ENCODE results near the gene ME3.

ME3 gene

GRCh38 chr11:86636275-86636674 is 36.1 kb downstream of the ME3 start:
- TF ChIP-seq TEAD4 (IDR thresholded peaks at IDR 0.05), result peak; percentile 58; the same call in 1 of the 2 replicates
- no peak for TF ChIP-seq MAX (IDR thresholded peaks at IDR 0.05)

DNA sequence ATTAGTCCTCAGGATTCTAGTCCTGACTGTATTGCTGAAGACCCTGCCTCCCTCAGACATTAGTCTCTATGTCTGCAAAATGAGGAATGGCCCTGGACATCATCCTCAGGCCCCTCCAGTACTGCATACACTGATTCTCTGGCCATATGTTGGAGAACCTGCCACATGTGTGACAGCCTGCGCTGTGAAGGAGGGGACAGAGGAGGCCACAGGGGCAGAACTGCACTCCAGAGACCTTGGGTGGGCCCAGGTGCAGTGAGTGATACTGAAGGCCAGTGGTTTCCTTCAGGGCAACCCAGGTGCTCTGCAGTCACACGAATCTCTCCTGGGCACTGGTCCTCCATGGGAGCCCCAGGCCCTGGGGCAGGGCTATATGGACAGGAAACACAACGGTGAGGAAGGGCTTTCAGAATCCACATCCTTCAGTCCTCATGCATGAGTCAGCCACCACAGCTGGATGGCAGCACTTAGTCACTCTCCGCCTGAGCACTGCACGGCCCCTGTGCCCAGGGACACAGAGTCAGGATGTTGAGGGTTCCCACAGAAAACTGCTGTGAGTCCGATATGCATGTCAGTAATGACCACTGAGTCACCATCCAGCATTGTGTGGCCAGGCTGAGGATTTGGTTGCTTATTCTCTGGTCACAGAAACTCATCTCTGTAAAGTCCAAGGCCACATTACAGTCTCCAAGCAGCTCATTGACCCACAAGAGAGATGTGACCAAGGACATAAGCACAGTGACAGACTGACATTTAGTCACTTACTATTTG is 39.7 kb downstream of the ME3 start:
- no peak; the same call in 1 of the 2 replicates for TF ChIP-seq TEAD4 (IDR thresholded peaks at IDR 0.05)
- 0 out of 2 replicates have a peak, but pooled peaks have one; percentile 28 for TF ChIP-seq MAX (IDR thresholded peaks at IDR 0.05)
- TF ChIP-seq, protein P1, sequence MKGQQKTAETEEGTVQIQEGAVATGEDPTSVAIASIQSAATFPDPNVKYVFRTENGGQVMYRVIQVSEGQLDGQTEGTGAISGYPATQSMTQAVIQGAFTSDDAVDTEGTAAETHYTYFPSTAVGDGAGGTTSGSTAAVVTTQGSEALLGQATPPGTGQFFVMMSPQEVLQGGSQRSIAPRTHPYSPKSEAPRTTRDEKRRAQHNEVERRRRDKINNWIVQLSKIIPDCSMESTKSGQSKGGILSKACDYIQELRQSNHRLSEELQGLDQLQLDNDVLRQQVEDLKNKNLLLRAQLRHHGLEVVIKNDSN (IDR thresholded peaks at IDR 0.05), result no peak
- peak; percentile 69 for TF ChIP-seq RAD21 (IDR thresholded peaks at IDR 0.05; ENCODE audit: low read depth)
- TF ChIP-seq EP300 (IDR thresholded peaks at IDR 0.05; ENCODE audit: borderline replicate concordance), result peak; percentile 60; the same call in 1 of the 2 replicates
- no peak for TF ChIP-seq CREB1 (IDR thresholded peaks at IDR 0.05; ENCODE audit: low read depth)
- TF ChIP-seq EGR1 (IDR thresholded peaks at IDR 0.05), result no peak
- no peak for TF ChIP-seq YY1 (IDR thresholded peaks at IDR 0.05; ENCODE audit: low read depth)
- TF ChIP-seq FOXM1 (IDR thresholded peaks at IDR 0.05; ENCODE audit: borderline replicate concordance, low read depth), result peak; percentile 23; the same call in 1 of the 2 replicates
- TF ChIP-seq NFIC (IDR thresholded peaks at IDR 0.05), result no peak; the same call in 1 of the 2 replicates
- TF ChIP-seq, protein P2, sequence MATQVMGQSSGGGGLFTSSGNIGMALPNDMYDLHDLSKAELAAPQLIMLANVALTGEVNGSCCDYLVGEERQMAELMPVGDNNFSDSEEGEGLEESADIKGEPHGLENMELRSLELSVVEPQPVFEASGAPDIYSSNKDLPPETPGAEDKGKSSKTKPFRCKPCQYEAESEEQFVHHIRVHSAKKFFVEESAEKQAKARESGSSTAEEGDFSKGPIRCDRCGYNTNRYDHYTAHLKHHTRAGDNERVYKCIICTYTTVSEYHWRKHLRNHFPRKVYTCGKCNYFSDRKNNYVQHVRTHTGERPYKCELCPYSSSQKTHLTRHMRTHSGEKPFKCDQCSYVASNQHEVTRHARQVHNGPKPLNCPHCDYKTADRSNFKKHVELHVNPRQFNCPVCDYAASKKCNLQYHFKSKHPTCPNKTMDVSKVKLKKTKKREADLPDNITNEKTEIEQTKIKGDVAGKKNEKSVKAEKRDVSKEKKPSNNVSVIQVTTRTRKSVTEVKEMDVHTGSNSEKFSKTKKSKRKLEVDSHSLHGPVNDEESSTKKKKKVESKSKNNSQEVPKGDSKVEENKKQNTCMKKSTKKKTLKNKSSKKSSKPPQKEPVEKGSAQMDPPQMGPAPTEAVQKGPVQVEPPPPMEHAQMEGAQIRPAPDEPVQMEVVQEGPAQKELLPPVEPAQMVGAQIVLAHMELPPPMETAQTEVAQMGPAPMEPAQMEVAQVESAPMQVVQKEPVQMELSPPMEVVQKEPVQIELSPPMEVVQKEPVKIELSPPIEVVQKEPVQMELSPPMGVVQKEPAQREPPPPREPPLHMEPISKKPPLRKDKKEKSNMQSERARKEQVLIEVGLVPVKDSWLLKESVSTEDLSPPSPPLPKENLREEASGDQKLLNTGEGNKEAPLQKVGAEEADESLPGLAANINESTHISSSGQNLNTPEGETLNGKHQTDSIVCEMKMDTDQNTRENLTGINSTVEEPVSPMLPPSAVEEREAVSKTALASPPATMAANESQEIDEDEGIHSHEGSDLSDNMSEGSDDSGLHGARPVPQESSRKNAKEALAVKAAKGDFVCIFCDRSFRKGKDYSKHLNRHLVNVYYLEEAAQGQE (IDR thresholded peaks at IDR 0.05; ENCODE audit: low read depth), result no peak
- TF ChIP-seq CEBPB (IDR thresholded peaks at IDR 0.05), result no peak
- TF ChIP-seq TAF1 (IDR thresholded peaks at IDR 0.05; ENCODE audit: low read depth), result no peak
- no peak for TF ChIP-seq ZBTB7A (IDR thresholded peaks at IDR 0.05; ENCODE audit: low read depth)
- TF ChIP-seq TCF12 (IDR thresholded peaks at IDR 0.05; ENCODE audit: low read depth), result peak; percentile 79

DNA sequence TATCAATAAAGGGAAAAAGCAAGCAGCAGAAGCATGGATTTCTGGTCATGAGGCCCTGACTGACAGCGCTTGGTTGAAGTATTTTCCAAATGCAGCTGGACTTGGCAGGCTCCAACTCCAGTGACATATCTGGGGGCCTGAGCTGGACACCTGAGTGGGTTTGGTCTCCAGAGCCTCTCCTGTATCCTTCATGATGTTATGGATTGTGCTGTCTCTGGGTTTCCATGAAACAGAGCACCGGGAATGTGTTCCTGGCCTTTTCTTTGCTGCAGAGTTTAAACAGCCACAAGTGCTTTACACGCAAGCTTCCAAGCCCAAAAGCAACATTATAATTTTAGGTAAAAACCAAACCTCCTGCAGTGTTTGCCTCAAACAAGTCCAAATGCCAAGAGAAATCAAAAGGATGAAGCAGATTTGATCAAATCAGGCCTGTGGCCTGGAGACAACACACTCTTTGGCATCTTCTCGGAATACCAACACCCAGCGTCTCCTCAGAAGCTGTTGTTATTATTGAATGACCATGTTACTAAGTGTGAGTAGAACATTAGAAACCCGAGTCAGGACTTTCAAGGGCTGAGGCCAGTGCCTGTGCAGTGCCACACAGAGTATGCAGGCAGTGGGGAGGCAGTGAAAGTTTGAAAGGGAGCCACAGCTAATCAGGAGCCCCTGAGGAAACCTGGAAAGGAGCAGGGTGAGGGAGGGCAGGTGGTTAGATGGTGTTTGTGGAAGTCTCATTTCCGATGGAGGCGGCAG is 42.0 kb downstream of the ME3 start:
- TF ChIP-seq NFIC (IDR thresholded peaks at IDR 0.05) (no peak), TAF1 (IDR thresholded peaks at IDR 0.05; ENCODE audit: low read depth) (no peak), CREB1 (IDR thresholded peaks at IDR 0.05; ENCODE audit: low read depth) (no peak), ZBTB7A (IDR thresholded peaks at IDR 0.05; ENCODE audit: low read depth) (no peak), EGR1 (IDR thresholded peaks at IDR 0.05) (no peak), CEBPB (IDR thresholded peaks at IDR 0.05) (no peak), TEAD4 (IDR thresholded peaks at IDR 0.05) (no peak), MAX (IDR thresholded peaks at IDR 0.05) (no peak), TCF12 (IDR thresholded peaks at IDR 0.05; ENCODE audit: low read depth) (no peak), YY1 (IDR thresholded peaks at IDR 0.05; ENCODE audit: low read depth) (no peak), EP300 (IDR thresholded peaks at IDR 0.05; ENCODE audit: borderline replicate concordance) (no peak), FOXM1 (IDR thresholded peaks at IDR 0.05; ENCODE audit: borderline replicate concordance, low read depth) (no peak), RAD21 (IDR thresholded peaks at IDR 0.05; ENCODE audit: low read depth) (no peak)
- TF ChIP-seq, protein P2 (IDR thresholded peaks at IDR 0.05; ENCODE audit: low read depth), result no peak
- TF ChIP-seq, protein P1 (IDR thresholded peaks at IDR 0.05), result no peak

GRCh38 chr11:86629045-86629706 is 43.2 kb downstream of the ME3 start:
- no peak for TF ChIP-seq EGR1 (IDR thresholded peaks at IDR 0.05)
- TF ChIP-seq NFIC (IDR thresholded peaks at IDR 0.05), result no peak
- no peak for TF ChIP-seq TAF1 (IDR thresholded peaks at IDR 0.05; ENCODE audit: low read depth)
- TF ChIP-seq, protein P1 (IDR thresholded peaks at IDR 0.05), result no peak
- TF ChIP-seq ZBTB7A (IDR thresholded peaks at IDR 0.05; ENCODE audit: low read depth), result no peak
- no peak for TF ChIP-seq CREB1 (IDR thresholded peaks at IDR 0.05; ENCODE audit: low read depth)
- no peak for TF ChIP-seq MAX (IDR thresholded peaks at IDR 0.05)
- no peak for TF ChIP-seq TEAD4 (IDR thresholded peaks at IDR 0.05)
- no peak for TF ChIP-seq RAD21 (IDR thresholded peaks at IDR 0.05; ENCODE audit: low read depth)

Measured in Ishikawa (cell line).